Liver (tissue), 3 donors: Measurements from ENCODE around the gene TTC39C.

ENCODE experiments used
- ATF3 ChIP-seq: IDR thresholded peaks from 2 replicates; pipeline ENCODE4 v1.6.1; 2016; ENCODE audit warnings: antibody characterized with exemption
- CTCF ChIP-seq: fragments of 150-350 bp; IDR thresholded peaks from 2 replicates; pipeline ENCODE4 v1.5.1; 2017; ENCODE audit warnings: improper control_type of control experiment, low read depth, low read length; ENCODE audit not compliant: missing input control
- FOXA2 ChIP-seq: IDR thresholded peaks from 2 replicates; pipeline ENCODE4 v1.6.1; 2016; ENCODE audit warnings: antibody characterized with exemption
- GABPA ChIP-seq, 2 donors: IDR thresholded peaks in 1 of 2; conservative IDR thresholded peaks in 1 of 2; 2 replicates each; pipeline ENCODE4 v1.6.1; 2016; ENCODE audit warnings: antibody characterized with exemption in 2 of 2, mild to moderate bottlenecking in 1 of 2, moderate library complexity in 1 of 2
- HNF4A ChIP-seq, 2 donors: conservative IDR thresholded peaks; 2 replicates each; pipeline ENCODE4 v1.6.1; 2016; ENCODE audit warnings: antibody characterized with exemption in 2 of 2, mild to moderate bottlenecking in 2 of 2
- JUND ChIP-seq, 2 donors: IDR thresholded peaks; 2 replicates each; pipeline ENCODE4 v1.6.1; 2016; ENCODE audit warnings: antibody characterized with exemption in 2 of 2
- MAX ChIP-seq: IDR thresholded peaks from 2 replicates; pipeline ENCODE4 v1.6.1; 2016; ENCODE audit warnings: antibody characterized with exemption
- RAD21 ChIP-seq, 2 donors: IDR thresholded peaks; 2 replicates each; pipeline ENCODE4 v1.6.1; 2016; ENCODE audit warnings: antibody characterized with exemption in 2 of 2, mild to moderate bottlenecking in 2 of 2
- REST ChIP-seq: IDR thresholded peaks from 2 replicates; pipeline ENCODE4 v1.6.1; 2016; ENCODE audit warnings: antibody characterized with exemption, mild to moderate bottlenecking
- RXRA ChIP-seq, 2 donors: IDR thresholded peaks; 2 replicates each; pipeline ENCODE4 v1.6.1; 2017 to 2018; ENCODE audit warnings: antibody characterized with exemption in 2 of 2, mild to moderate bottlenecking in 1 of 2
- SP1 ChIP-seq: IDR thresholded peaks from 2 replicates; pipeline ENCODE4 v1.6.1; 2018; ENCODE audit warnings: antibody characterized with exemption, mild to moderate bottlenecking
- TAF1 ChIP-seq: conservative IDR thresholded peaks from 2 replicates; pipeline ENCODE4 v1.6.1; 2016; ENCODE audit warnings: antibody characterized with exemption, mild to moderate bottlenecking
- YY1 ChIP-seq: IDR thresholded peaks from 2 replicates; pipeline ENCODE4 v1.6.1; 2016; ENCODE audit warnings: antibody characterized with exemption, mild to moderate bottlenecking
- ZBTB33 ChIP-seq: IDR thresholded peaks from 2 replicates; pipeline ENCODE4 v1.6.1; 2016; ENCODE audit warnings: antibody characterized with exemption
- donor health status: healthy.
- donor health status: healthy.

GRCh38 chr18:23977103-23977502 is 37.5 kb upstream of the TTC39C start:
- no peak for TF ChIP-seq JUND (IDR thresholded peaks at IDR 0.05)
- no peak for TF ChIP-seq CTCF
- no peak for TF ChIP-seq TAF1
- no peak for TF ChIP-seq RAD21 (IDR thresholded peaks at IDR 0.05)
- TF ChIP-seq ZBTB33, result no peak
- no peak for TF ChIP-seq ATF3
- TF ChIP-seq SP1, result no peak
- no peak for TF ChIP-seq REST
- no peak for TF ChIP-seq HNF4A (conservative IDR thresholded peaks at IDR 0.05)
- TF ChIP-seq YY1, result no peak
- TF ChIP-seq RXRA (IDR thresholded peaks at IDR 0.05), result no peak
- no peak for TF ChIP-seq MAX
- no peak for TF ChIP-seq FOXA2
- TF ChIP-seq GABPA (IDR thresholded peaks at IDR 0.05 in 1 of 2, conservative IDR thresholded peaks at IDR 0.05 in 1 of 2), result no peak
